NCI-H2171 (cell line): ENCODE results near the gene SEZ6L.
"Not testable (repeated sequence)": the region's sequence is repeated elsewhere in the genome, so short reads cannot be mapped to it uniquely, and the experiment has no call there.

ENCODE experiments used
- DNase-seq: peaks from one replicate; lab custom pipeline; 2025; lab: John Stamatoyannopoulos, UW

Gene SEZ6L

DNA sequence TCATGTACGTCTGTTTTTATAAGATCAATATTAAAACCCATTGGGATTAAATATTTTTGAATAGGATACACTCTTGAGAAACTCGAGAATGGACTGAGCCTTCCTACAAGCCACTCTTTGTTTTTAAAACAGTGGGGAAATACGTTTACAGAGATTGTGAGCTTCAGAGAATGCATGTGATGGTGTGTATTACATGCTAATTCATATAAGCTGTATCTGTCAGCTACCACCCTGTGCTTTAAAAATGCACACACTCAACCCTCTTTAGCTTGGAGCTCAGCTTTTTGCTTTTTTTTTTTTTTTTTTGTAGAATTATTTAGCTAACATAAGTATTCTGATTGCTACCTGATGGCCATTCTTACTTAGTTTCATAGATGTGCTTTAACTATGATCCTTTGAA lies 213.5 kb downstream of the SEZ6L start:
- DNase-seq = no peak

DNA sequence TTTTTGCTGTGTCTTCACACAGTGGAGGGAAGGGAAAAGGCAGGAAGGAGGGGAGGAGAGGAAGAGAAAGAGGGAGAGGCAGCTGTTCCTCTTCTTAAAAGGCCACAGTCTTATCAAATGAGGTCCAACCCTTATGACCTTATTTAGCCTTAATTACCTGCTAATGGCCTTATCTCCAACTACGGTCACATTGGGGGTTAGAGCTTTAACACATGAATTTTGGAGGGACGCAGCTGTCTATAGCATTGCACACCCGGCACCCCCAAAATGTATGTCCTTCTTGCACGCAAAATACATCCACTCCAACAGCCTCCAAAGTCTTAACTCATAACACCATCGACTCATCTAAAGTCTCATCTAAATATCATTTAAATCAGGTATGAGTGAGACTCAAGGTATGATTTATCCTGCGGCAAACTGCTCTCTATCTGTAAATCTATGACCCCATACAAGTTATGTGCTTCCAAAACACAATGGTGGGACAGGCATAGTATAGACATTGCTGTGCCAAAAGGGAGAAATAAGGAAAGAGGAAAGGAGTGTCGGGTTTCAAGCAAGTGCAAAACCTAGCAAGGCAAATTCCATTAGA lies 214.8 kb downstream of the SEZ6L start:
- no peak for DNase-seq

GRCh38 chr22:26385164-26385563 lies 215.9 kb downstream of the SEZ6L start:
- DNase-seq = no peak

DNA sequence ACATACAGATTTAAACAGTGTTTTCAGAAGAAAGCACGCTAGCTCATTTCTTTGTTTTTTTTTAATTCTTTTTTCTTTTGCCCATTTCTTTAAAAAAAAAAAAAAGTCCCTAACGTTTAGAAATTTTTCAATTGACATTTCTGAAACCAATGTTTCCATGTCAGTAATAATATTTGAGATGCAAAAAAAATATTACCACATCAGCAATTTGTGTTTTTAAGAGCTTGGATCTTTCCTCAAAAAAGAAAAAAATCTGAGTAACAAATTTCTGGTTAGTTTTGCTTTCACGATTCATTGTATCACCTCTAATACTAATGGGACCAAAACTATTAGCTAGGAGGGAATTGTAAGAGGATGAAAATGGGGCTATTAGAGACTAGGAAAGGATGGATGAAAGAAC lies 219.9 kb downstream of the SEZ6L start:
- DNase-seq = no peak

DNA sequence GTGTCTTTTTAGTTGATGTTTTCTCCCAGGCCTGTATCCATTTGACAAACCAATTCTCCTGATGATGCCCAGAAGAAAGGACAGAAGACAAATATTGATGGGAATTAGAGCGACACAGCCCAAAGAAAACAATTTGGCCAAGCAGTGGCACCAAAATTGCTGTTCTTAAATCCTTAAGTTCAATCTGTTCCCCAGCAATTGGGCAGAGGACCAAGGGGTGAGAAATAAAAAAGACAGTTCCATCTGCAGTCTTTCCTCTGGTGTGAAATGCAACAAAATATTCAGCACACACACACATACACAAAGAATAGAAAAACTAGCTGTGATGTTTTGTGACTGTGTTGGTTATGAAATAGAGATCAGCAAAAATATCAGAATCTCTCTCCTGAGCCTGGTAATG lies 221.8 kb downstream of the SEZ6L start:
- no peak for DNase-seq

DNA sequence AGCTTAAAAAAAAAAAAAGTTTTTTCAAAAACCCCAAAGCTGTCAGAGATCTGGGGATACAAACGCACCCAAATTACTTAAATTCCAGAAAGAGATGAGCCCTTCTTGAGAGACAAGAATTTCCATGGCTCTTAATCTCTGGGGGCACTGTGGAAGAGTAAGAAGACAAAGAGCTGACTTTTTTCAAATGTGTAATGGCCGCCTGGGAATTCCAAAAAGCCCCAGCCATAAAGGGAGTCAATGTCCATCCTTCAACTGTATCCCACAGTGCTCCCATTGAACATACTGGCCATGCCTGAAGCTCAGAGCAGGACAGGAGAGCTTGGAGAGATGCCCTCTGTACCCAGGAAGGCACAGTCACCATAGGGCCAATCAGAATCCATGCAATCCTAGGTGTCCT lies 222.4 kb downstream of the SEZ6L start:
- no peak for DNase-seq

GRCh38 chr22:26393929-26394328 lies 224.7 kb downstream of the SEZ6L start:
- DNase-seq = no peak

GRCh38 chr22:26394777-26395176 lies 225.5 kb downstream of the SEZ6L start:
- DNase-seq = peak; percentile 12

DNA sequence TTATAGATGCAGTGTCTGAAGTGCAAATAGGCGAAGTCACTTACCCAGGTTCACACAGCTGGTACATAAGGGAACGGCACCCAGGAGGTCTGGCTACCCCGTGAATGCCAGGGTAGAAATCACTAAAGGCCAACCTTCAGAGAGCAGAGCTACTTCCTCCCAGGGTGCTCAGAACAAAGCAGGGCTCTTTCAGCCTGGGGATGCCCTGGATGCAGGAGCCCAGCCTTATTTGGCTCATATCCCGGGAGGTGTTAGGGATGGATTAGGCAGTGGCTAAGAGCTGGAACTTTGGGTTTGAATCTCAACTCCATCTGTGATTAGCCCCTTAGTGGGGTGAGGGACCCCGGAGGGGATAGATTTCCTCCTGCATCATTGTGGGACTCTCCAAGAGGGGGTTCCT lies 226.7 kb downstream of the SEZ6L start:
- DNase-seq = no peak

- DNase-seq = peak; percentile 57
Observed at GRCh38 chr22:26398741-26399153, 229.5 kb downstream of the SEZ6L start.

GRCh38 chr22:26399289-26399688 lies 230.0 kb downstream of the SEZ6L start:
- DNase-seq = no peak

DNA sequence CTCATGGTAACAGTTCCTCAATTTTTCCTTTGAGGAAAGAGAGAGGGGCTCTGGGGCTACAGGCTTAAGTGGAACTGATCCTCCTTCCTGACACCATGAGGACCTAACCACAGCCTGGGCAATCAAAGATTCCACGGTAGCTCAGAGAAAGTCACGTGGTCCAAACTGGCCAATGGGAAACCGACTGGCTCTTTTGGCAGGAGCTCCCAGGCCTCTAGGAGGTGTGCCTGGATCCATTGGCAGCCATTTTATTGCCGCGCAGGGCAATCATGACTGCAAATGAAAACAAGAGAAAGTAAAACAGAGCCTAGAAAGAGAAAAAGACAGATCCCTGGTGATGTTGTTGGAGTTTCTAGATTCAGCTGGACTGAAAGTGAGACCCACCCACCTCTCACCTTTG lies 232.5 kb downstream of the SEZ6L start:
- DNase-seq = no peak

GRCh38 chr22:26404851-26405421 lies 235.7 kb downstream of the SEZ6L start:
- DNase-seq = no peak

GRCh38 chr22:26406118-26406517 lies 236.9 kb downstream of the SEZ6L start:
- DNase-seq = no peak

GRCh38 chr22:26408562-26409220 lies 239.4 kb downstream of the SEZ6L start:
- not testable (repeated sequence) for DNase-seq

GRCh38 chr22:26409719-26410335 lies 240.6 kb downstream of the SEZ6L start:
- peak; percentile 41 for DNase-seq

GRCh38 chr22:26410386-26410785 lies 241.1 kb downstream of the SEZ6L start:
- DNase-seq = no peak

DNA sequence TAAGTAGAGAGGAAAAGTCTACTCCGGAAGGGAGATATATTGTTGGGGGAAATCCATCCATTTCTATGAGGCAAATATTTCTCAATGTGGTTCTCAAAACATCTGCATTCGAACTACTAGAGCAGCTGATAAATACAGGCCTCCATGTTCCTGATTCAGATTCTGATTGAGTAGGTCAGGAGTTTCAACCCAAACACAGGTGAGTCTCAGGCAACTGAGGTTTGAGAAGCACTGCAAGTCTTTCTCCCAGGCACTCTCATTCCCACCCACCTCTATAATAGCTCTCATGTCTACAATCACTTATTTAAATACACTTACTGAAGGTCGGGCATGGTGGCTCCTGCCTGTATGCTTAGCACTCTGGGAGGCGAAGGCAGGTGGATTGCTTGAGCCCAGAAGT lies 245.1 kb downstream of the SEZ6L start:
- no peak for DNase-seq

- DNase-seq = no peak
Observed at GRCh38 chr22:26416256-26416655, 247.0 kb downstream of the SEZ6L start.

DNA sequence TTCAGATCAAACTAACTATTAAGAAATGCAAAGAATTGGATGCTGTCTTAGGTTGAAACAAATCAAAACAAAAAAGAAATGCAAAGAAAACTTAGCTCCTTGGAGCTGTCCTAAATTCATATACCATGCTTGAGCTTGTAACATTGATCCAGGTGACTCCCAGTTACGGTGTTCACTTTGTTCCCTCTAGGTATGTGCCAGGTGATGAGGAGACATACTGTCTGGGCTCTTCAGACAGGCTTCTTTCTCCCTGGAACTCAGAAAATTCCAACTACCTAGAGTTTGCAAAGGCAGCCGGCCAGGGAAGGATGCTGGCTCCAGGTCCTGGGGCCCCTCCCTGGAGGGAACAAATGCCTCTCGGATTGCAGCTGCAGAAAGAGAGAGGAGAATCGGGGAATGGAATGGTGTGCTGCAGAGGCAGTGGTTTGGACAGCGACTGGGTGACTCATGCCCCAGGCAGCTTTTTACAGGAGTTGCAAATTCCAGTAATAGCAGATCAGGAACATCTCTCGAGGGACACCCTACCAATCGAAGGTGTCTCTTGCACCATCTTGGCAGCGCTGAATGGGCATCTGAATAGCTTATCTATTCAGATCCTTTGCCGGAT lies 247.5 kb downstream of the SEZ6L start:
- no peak for DNase-seq

GRCh38 chr22:26417406-26417805 lies 248.1 kb downstream of the SEZ6L start:
- no peak for DNase-seq

DNA sequence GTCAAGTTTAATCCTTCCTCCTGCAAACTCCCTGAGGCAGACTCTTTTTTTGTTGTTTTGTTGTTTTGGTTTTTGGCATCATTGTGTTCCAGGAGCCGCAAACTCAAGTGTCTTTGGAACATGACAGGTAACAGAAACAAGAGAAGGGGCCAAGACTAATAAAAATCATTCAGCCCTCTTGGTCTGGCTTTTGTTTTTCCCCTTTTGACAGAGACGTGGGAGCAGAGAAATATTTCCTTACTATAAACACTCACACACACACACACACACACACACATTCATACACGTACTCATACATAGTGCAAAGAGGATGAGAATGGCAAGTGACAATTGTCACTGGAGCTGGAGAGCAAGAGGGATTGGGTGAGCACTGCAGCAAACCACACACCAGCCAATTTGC lies 249.4 kb downstream of the SEZ6L start:
- DNase-seq = no peak

GRCh38 chr22:26426924-26427323 lies 257.7 kb downstream of the SEZ6L start:
- no peak for DNase-seq
